K562 (cell line): ENCODE measurements around the gene KRTAP10-6. TPM values are rescaled to one million over a fixed set of nuclear protein-coding genes. Genes with fewer than 3 reads are reported as not detected.

Experiments
- ATAC-seq: fragments of 200-7000 bp; cut with Tn5 transposase; 3 replicates; pipeline ENCODE4 v1.9.1; 2020; ENCODE audit warnings: moderate library complexity
- BruUV-seq: library from RNA; stranded (reverse); fragments of 400-500 nt; replicated peaks from 2 replicates; lab custom pipeline; 2021; lab: Mats Ljungman, UMichigan
- CTCF ChIA-PET: fragments of 300-600 bp; formaldehyde crosslinking; extraction: SDS; loops from one replicate; lab custom pipeline; 2021; ENCODE audit warnings: low intra/inter-chr PET ratio; lab: Yijun Ruan, JAX
- POLR2A ChIA-PET: fragments of 300-600, 350-650 bp; sonication (Branson Sonifier 250); formaldehyde crosslinking; extraction: SDS; loops from one replicate; lab custom pipeline; 2021; ENCODE audit warnings: antibody characterized with exemption, inconsistent platforms; lab: Yijun Ruan, JAX
- DNase-seq, 4 experiments: peaks; one replicate each; pipeline versions ENCODE4 v3.0.0 to v3.0.0-alpha.2; 2011 to 2018; ENCODE audit warnings: low spot score in 3 of 4, mixed read lengths in 3 of 4; ENCODE audit errors: extremely low read depth in 1 of 4
- FAIRE-seq: peaks from 2 replicates; lab custom pipeline; 2011; peaks lifted over from hg19 to GRCh38; lab: Jason Lieb, UNC
- H2AFZ ChIP-seq: 2 replicates; pipeline ENCODE4 v1.6.0; 2011; ENCODE audit warnings: low read depth, low read length, control low read depth, inconsistent platforms
- H3K27ac ChIP-seq: fragments of 200-600 bp; 3 replicates; pipeline ENCODE4 v1.8.0; 2011; ENCODE audit warnings: low read depth, mild to moderate bottlenecking, control low read depth, inconsistent platforms, low read length, moderate library complexity, mixed read lengths; ENCODE audit errors: extremely low read depth
- H3K27me3 ChIP-seq, 2 experiments: fragments of 300-600 bp in 1 of 2; 2 replicates in 1 of 2; 3 replicates in 1 of 2; pipeline versions ENCODE4 v1.6.0 to v1.8.0; 2011; ENCODE audit warnings: inconsistent platforms in 2 of 2, low read length in 2 of 2, mild to moderate bottlenecking in 1 of 2, mixed read lengths in 1 of 2, moderate library complexity in 1 of 2; ENCODE audit not compliant: control insufficient read depth in 2 of 2, insufficient read depth in 2 of 2
- H3K36me3 ChIP-seq: fragments of 300-600 bp; 3 replicates; pipeline ENCODE4 v1.8.0; 2011; ENCODE audit warnings: mild to moderate bottlenecking, low read length, inconsistent platforms; ENCODE audit not compliant: control insufficient read depth, insufficient read depth
- H3K4me1 ChIP-seq, 2 experiments: fragments of 200-600 bp in 1 of 2; replicated peaks in 1 of 2; 2 replicates in 1 of 2; 3 replicates in 1 of 2; pipeline versions ENCODE4 v1.5.1 to v1.8.0; 2011; ENCODE audit warnings: inconsistent platforms in 2 of 2, low read length in 2 of 2, mild to moderate bottlenecking in 1 of 2, mixed read lengths in 1 of 2, moderate library complexity in 1 of 2; ENCODE audit not compliant: control insufficient read depth in 2 of 2, insufficient read depth in 2 of 2
- H3K4me2 ChIP-seq: 2 replicates; pipeline ENCODE4 v1.6.1; 2011; ENCODE audit warnings: low read length, control low read depth, inconsistent platforms, mixed read lengths; ENCODE audit not compliant: insufficient read depth
- H3K4me3 ChIP-seq: fragments of 200-600 bp; sonication (generic), shearing (Covaris generic); 2 replicates; pipeline ENCODE4 v1.5.1; 2016; ENCODE audit warnings: control low read depth, inconsistent platforms
- H3K79me2 ChIP-seq: fragments of 200-600 bp; 3 replicates; pipeline ENCODE4 v1.8.0; 2011; ENCODE audit warnings: low read length, inconsistent platforms; ENCODE audit not compliant: control insufficient read depth, insufficient read depth
- H3K9ac ChIP-seq, 2 experiments: 2 replicates each; pipeline versions ENCODE4 v1.6.0 to v1.6.1; 2011; ENCODE audit warnings: low read depth in 2 of 2, low read length in 2 of 2, control low read depth in 1 of 2, inconsistent platforms in 1 of 2, mild to moderate bottlenecking in 1 of 2, mixed read lengths in 1 of 2; ENCODE audit not compliant: insufficient read depth in 1 of 2
- H3K9me1 ChIP-seq: one replicate; pipeline ENCODE4 v1.6.0; 2011; ENCODE audit warnings: inconsistent platforms, mild to moderate bottlenecking, low read length, moderate library complexity; ENCODE audit not compliant: control insufficient read depth, insufficient read depth
- H3K9me3 ChIP-seq: replicated peaks from 2 replicates; pipeline ENCODE4 v1.5.1; 2011; ENCODE audit warnings: low read depth, low read length, inconsistent platforms; ENCODE audit not compliant: control insufficient read depth, insufficient read depth
- H4K20me1 ChIP-seq: replicated peaks from 2 replicates; pipeline ENCODE4 v1.6.1; 2011; ENCODE audit warnings: low read length, inconsistent platforms, mixed read lengths; ENCODE audit not compliant: control insufficient read depth, insufficient read depth
- ASH1L ChIP-seq: fragments of 450-650 bp; IDR thresholded peaks from 2 replicates; pipeline ENCODE4 v1.6.1; 2018; ENCODE audit warnings: borderline replicate concordance, mild to moderate bottlenecking, low read depth; ENCODE audit not compliant: partially characterized antibody
- ELF2 ChIP-seq: fragments of 250-450 bp; sonication (Bioruptor Pico); IDR thresholded peaks from 2 replicates; pipeline ENCODE4 v1.5.0; 2021; ENCODE audit warnings: mild to moderate bottlenecking
- ETV6 ChIP-seq, 3 experiments: fragments of 150-350 bp in 1 of 3; sonication (generic) in 1 of 3; formaldehyde crosslinking in 1 of 3; IDR thresholded peaks; 2 replicates each; pipeline versions ENCODE4 v1.6.1 to v1.8.0; 2014 to 2022; ENCODE audit warnings: borderline replicate concordance in 2 of 3, low read depth in 2 of 3, antibody characterized with exemption in 1 of 3, low read length in 1 of 3, mild to moderate bottlenecking in 1 of 3, missing genetic modification reagents in 1 of 3
- FOS ChIP-seq: IDR thresholded peaks from 3 replicates; pipeline ENCODE4 v1.6.1; 2011; ENCODE audit not compliant: insufficient read length; ENCODE audit errors: extremely low read depth
- KLF1 ChIP-seq: fragments of 450-650 bp; IDR thresholded peaks from 2 replicates; pipeline ENCODE4 v1.6.1; 2016; ENCODE audit warnings: missing genetic modification characterization, missing compliant biosample characterization
- MCM2 ChIP-seq: fragments of 450-650 bp; IDR thresholded peaks from 2 replicates; pipeline ENCODE4 v1.6.1; 2017; ENCODE audit warnings: low read depth, mild to moderate bottlenecking
- MTA1 ChIP-seq: fragments of 450-650 bp; IDR thresholded peaks from 2 replicates; pipeline ENCODE4 v1.6.1; 2017; ENCODE audit warnings: borderline replicate concordance
- RAD21 ChIP-seq, 2 experiments: fragments of 250-450 bp in 1 of 2; fragments of 450-650 bp in 1 of 2; sonication (Bioruptor Pico) in 1 of 2; formaldehyde crosslinking in 1 of 2; IDR thresholded peaks in 1 of 2; conservative IDR thresholded peaks in 1 of 2; 2 replicates each; pipeline versions ENCODE4 v1.4.0 to v1.8.0; 2020 to 2022; ENCODE audit warnings: mild to moderate bottlenecking in 2 of 2, moderate library complexity in 1 of 2
- RBM25 ChIP-seq: fragments of 200-400 bp; formaldehyde crosslinking; IDR thresholded peaks from 2 replicates; pipeline ENCODE4 v1.6.1; 2018; ENCODE audit warnings: low read length, low read depth, moderate library complexity; ENCODE audit not compliant: severe bottlenecking
- SIRT6 ChIP-seq: IDR thresholded peaks from one replicate; pipeline ENCODE4 v1.6.1; 2012; ENCODE audit warnings: low read depth, mild to moderate bottlenecking, control low read depth, inconsistent platforms, low read length, moderate library complexity
- SRF ChIP-seq, 2 experiments: fragments of 250-450, 450-650 bp in 1 of 2; sonication (Bioruptor Pico) in 1 of 2; sonication (generic) in 1 of 2; formaldehyde crosslinking; IDR thresholded peaks; 2 replicates each; pipeline versions ENCODE4 v1.5.0 to v1.5.1; 2020 to 2022; ENCODE audit warnings: mild to moderate bottlenecking in 1 of 2, missing genetic modification reagents in 1 of 2
- TRIM25 ChIP-seq: fragments of 450-650 bp; IDR thresholded peaks from 2 replicates; pipeline ENCODE4 v1.7.0; 2016; ENCODE audit warnings: borderline replicate concordance
- ZC3H4 ChIP-seq: sonication (generic); formaldehyde crosslinking; IDR thresholded peaks from 2 replicates; pipeline ENCODE4 v1.9.0; 2021; ENCODE audit warnings: missing genetic modification reagents, borderline replicate concordance
- ZFPM2 ChIP-seq: fragments of 250-450 bp; sonication (Bioruptor Pico); IDR thresholded peaks from 2 replicates; pipeline ENCODE4 v1.5.1; 2022; ENCODE audit warnings: mild to moderate bottlenecking
- ZKSCAN1 ChIP-seq: fragments of 150-350 bp; IDR thresholded peaks from 2 replicates; pipeline ENCODE4 v1.6.1; 2016; ENCODE audit warnings: low read depth, low read length
- ZNF133 ChIP-seq: fragments of 250-450 bp; sonication (Bioruptor Pico); IDR thresholded peaks from 2 replicates; pipeline ENCODE4 v1.4.0; 2020; ENCODE audit warnings: mild to moderate bottlenecking
- WGBS: fragments of 100-300 bp; shearing (Covaris generic); methylation state at CpG from one replicate; pipeline ENCODE4 v1.1.6; 2016; ENCODE audit warnings: low coverage, mixed read lengths; ENCODE audit not compliant: insufficient coverage; ENCODE audit errors: missing lambda C conversion rate; 5-methylcytosine and 5-hydroxymethylcytosine counted together
- in situ Hi-C: fragments of 300-500 bp; cut with MboI; formaldehyde crosslinking; loops from 4 replicates; pipeline ENCODE4 v1.15.0; 2018; ENCODE audit warnings: inconsistent platforms, mixed read lengths
- intact Hi-C: fragments of 100-400 bp; cut with micrococcal nuclease; formaldehyde crosslinking; loops from 2 replicates; pipeline ENCODE4 v1.14.2; 2022
- polyA plus RNA-seq, 8 experiments: library from polyadenylated mRNA; depleted of rRNA in 4 of 8; stranded (reverse) in 5 of 8; unstranded in 3 of 8; fragments of >200 nt; fragmentation: Nextera tagmentation in 2 of 8; fragmentation: Illumina TruSeq in 1 of 8; extraction: Ambion mirVana in 2 of 8; extraction: Trizol in 1 of 8; gene quantifications; 2 replicates each; pipeline versions ENCODE4 v1.2.1 to v1.2.3, GENCODE V29; 2011 to 2014; ENCODE audit warnings: inconsistent platforms in 1 of 8, missing spikeins in 1 of 8
- total RNA-seq, 7 experiments: library from RNA; depleted of rRNA in 6 of 7; stranded (reverse); fragments of >200 nt in 6 of 7; fragmentation: Illumina TruSeq in 2 of 7; extraction: Trizol in 2 of 7; gene quantifications; 2 replicates each; pipeline versions ENCODE4 v1.2.1 to v1.2.3, GENCODE V29; 2011 to 2021; ENCODE audit warnings: low replicate concordance in 1 of 7

Gene KRTAP10-6
- total and polyA plus RNA-seq, 9 of the 15 experiments (the other 6 are each of a cell fraction or from before 2014, with no cell fraction given), result not detected

GRCh38 chr21:44628707-44629391 lies 36.5 kb upstream of the KRTAP10-6 start:
- H3K9me1 ChIP-seq, result no peaks in the 10 kb centered on the region
- H3K27ac ChIP-seq, result no peak overlapping the region
- ChIA-PET CTCF (no interaction called here), POLR2A (interaction anchor here (0.6 to 0.7 kb wide), 2 partner anchors 401 to 543 kb away, joined by 3 to 4 read pairs; no protein-coding TSS in a partner anchor)
- FAIRE-seq (no peak), ATAC-seq (no peak), DNase-seq (no peak)
- no peak overlapping the region for H2AFZ ChIP-seq
- no peak overlapping the region for H3K4me3 ChIP-seq
- H3K9ac ChIP-seq, result no peak overlapping the region
- BruUV-seq, result no TSS peak
- peaks cover 5% of the 10 kb centered on the region; the same call in 1 of the 2 replicates for H3K9me3 ChIP-seq
- peaks cover 0 to 6% of the 10 kb centered on the region in 2 experiments; a peak in 1 of 5 replicates for H3K27me3 ChIP-seq
- H3K36me3 ChIP-seq, result no peaks in the 10 kb centered on the region
- H3K4me1 ChIP-seq, result no peaks in the 10 kb centered on the region
- 0% methylated on average over 18 of the region's 18 CpGs for WGBS
- intact Hi-C loops (no loop called here), in situ Hi-C loops (no loop called here)
- TF ChIP-seq FOS (no peak), RAD21 (CRISPR knock-in tag; conservative IDR thresholded peaks at IDR 0.05 in 1 of 2, IDR thresholded peaks at IDR 0.05 in 1 of 2) (no peak), MCM2 (no peak), RBM25 (no peak), ZKSCAN1 (no peak), ASH1L (no peak), SIRT6 (no peak), KLF1 (tag) (no peak), ETV6 (IDR thresholded peaks at IDR 0.05; ENCODE audit: borderline replicate concordance in 1 of 2, low read depth in 2 of 2, low read length in 1 of 2) (no peak), ETV6 (CRISPR knock-in tag; IDR thresholded peaks at IDR 0.05; ENCODE audit: borderline replicate concordance) (no peak), ZNF133 (no peak), ELF2 (CRISPR knock-in tag) (no peak), MTA1 (no peak), ZFPM2 (CRISPR knock-in tag) (no peak), ZC3H4 (no peak), SRF (CRISPR knock-in tag; IDR thresholded peaks at IDR 0.05) (no peak), TRIM25 (no peak)
- no peaks in the 10 kb centered on the region for H4K20me1 ChIP-seq
- H3K4me2 ChIP-seq, result no peak overlapping the region
- no peaks in the 10 kb centered on the region for H3K79me2 ChIP-seq
